HCT116 (cell line): Measurements from ENCODE around the gene ZFHX2. TPM values are rescaled to one million over a fixed set of nuclear protein-coding genes. Genes with fewer than 3 reads are reported as not detected.

Experiments
- ATAC-seq: fragments of 200-7000 bp; cut with Tn5 transposase; 2 replicates; pipeline ENCODE4 v1.9.1; 2020; ENCODE audit warnings: mild to moderate bottlenecking, moderate library complexity
- BruUV-seq: library from RNA; stranded (reverse); fragments of 400-500 nt; replicated peaks from 2 replicates; lab custom pipeline; 2021; lab: Mats Ljungman, UMichigan
- CTCF ChIA-PET: fragments of 300-600 bp; sonication (Branson Sonifier 250); formaldehyde crosslinking; loops from one replicate; lab custom pipeline; 2021; ENCODE audit warnings: antibody characterized with exemption; lab: Charles Lee
- POLR2A ChIA-PET: fragments of 300-600, 350-600 bp; sonication (Branson Sonifier 250); formaldehyde crosslinking; loops from one replicate; lab custom pipeline; 2021; ENCODE audit warnings: antibody characterized with exemption; lab: Charles Lee
- RAD21 ChIA-PET, 2 experiments: fragments of 300-600 bp; sonication (Branson Sonifier 250); formaldehyde crosslinking; loops; one replicate each; lab custom pipeline; 2023; ENCODE audit warnings: low total read pairs in 2 of 2; ENCODE audit not compliant: uncharacterized antibody in 2 of 2, unreplicated experiment in 2 of 2, low non-redundant PET in 1 of 2; lab: Charles Lee
- DNase-seq: peaks from one replicate; pipeline ENCODE4 v3.0.0-alpha.2; 2010; ENCODE audit warnings: low read depth, low spot score
- H2AFZ ChIP-seq: fragments of 200-600 bp; shearing (Covaris generic), sonication (generic); 2 replicates; pipeline ENCODE4 v1.6.1; 2017; ENCODE audit warnings: low read depth, mixed run types, mixed read lengths, antibody characterized with exemption, low read length; ENCODE audit not compliant: poor library complexity, severe bottlenecking
- H3K27ac ChIP-seq: 2 replicates; pipeline ENCODE4 v1.5.1; 2012; ENCODE audit warnings: low read depth, low read length
- H3K27me3 ChIP-seq: fragments of 200-600 bp; sonication (generic); 2 replicates; pipeline ENCODE4 v1.6.1; 2016; ENCODE audit warnings: mixed run types, low read length, mixed read lengths; ENCODE audit not compliant: insufficient read depth
- H3K36me3 ChIP-seq, 2 experiments: fragments of 200-500 bp in 1 of 2; fragments of 200-600 bp in 1 of 2; sonication (Bioruptor generic) in 1 of 2; sonication (generic) in 1 of 2; 2 replicates each; pipeline versions ENCODE4 v1.5.1 to v1.6.1; 2014 to 2016; ENCODE audit warnings: low read length in 2 of 2, inconsistent platforms in 1 of 2, mixed read lengths in 1 of 2, mixed run types in 1 of 2; ENCODE audit not compliant: insufficient read depth in 2 of 2, control insufficient read depth in 1 of 2
- H3K4me1 ChIP-seq, 2 experiments: fragments of 200-600 bp in 1 of 2; sonication (generic) in 1 of 2; 2 replicates each; pipeline versions ENCODE4 v1.5.1 to v1.6.1; 2012 to 2017; ENCODE audit warnings: low read length in 2 of 2, inconsistent platforms in 1 of 2, mild to moderate bottlenecking in 1 of 2, mixed read lengths in 1 of 2, mixed run types in 1 of 2, moderate library complexity in 1 of 2; ENCODE audit not compliant: insufficient read depth in 2 of 2, control insufficient read depth in 1 of 2
- H3K4me2 ChIP-seq: fragments of 200-600 bp; sonication (generic); 2 replicates; pipeline ENCODE4 v1.6.1; 2017; ENCODE audit warnings: mixed run types, low read length, mixed read lengths
- H3K4me3 ChIP-seq, 2 experiments: fragments of 200-600 bp in 1 of 2; sonication (generic) in 1 of 2; replicated peaks in 1 of 2; 2 replicates each; pipeline ENCODE4 v1.5.1; 2011 to 2016; ENCODE audit warnings: low read length in 2 of 2, control low read depth in 1 of 2, low read depth in 1 of 2, mild to moderate bottlenecking in 1 of 2, mixed read lengths in 1 of 2, mixed run types in 1 of 2
- H3K79me2 ChIP-seq: fragments of 200-600 bp; sonication (generic); 2 replicates; pipeline ENCODE4 v1.6.1; 2017; ENCODE audit warnings: mild to moderate bottlenecking, mixed run types, low read length, moderate library complexity, mixed read lengths; ENCODE audit not compliant: insufficient read depth
- H3K9ac ChIP-seq: fragments of 200-600 bp; sonication (generic); 2 replicates; pipeline ENCODE4 v1.6.1; 2016; ENCODE audit warnings: low read length, mixed read lengths
- H3K9me2 ChIP-seq: fragments of 200-600 bp; sonication (generic), shearing (Covaris generic); 2 replicates; pipeline ENCODE4 v1.6.1; 2017; ENCODE audit warnings: mixed run types, mild to moderate bottlenecking, moderate library complexity; ENCODE audit not compliant: insufficient read depth
- H3K9me3 ChIP-seq, 2 experiments: fragments of 200-500 bp in 1 of 2; fragments of 200-600 bp in 1 of 2; sonication (Bioruptor generic) in 1 of 2; sonication (generic) in 1 of 2; 2 replicates each; pipeline ENCODE4 v1.6.1; 2014 to 2017; ENCODE audit warnings: low read length in 2 of 2, mixed read lengths in 2 of 2, inconsistent platforms in 1 of 2, low read depth in 1 of 2, mild to moderate bottlenecking in 1 of 2, mixed run types in 1 of 2, moderate library complexity in 1 of 2; ENCODE audit not compliant: control insufficient read depth in 1 of 2, insufficient read depth in 1 of 2
- H4K20me1 ChIP-seq: fragments of 200-600 bp; sonication (generic), shearing (Covaris generic); 2 replicates; pipeline ENCODE4 v1.6.1; 2017; ENCODE audit warnings: mixed run types, mild to moderate bottlenecking, moderate library complexity; ENCODE audit not compliant: insufficient read depth
- ATF3 ChIP-seq: IDR thresholded peaks from 2 replicates; pipeline ENCODE4 v1.6.1; 2012
- CBX3 ChIP-seq: IDR thresholded peaks from 2 replicates; pipeline ENCODE4 v1.6.1; 2012; ENCODE audit warnings: low read depth
- CEBPB ChIP-seq: IDR thresholded peaks from 2 replicates; pipeline ENCODE4 v1.6.1; 2012; ENCODE audit warnings: low read depth
- CTCF ChIP-seq, 3 experiments: fragments of 200-600 bp in 1 of 3; sonication (generic) in 1 of 3; IDR thresholded peaks in 2 of 3; conservative IDR thresholded peaks in 1 of 3; 2 replicates each; pipeline ENCODE4 v1.5.1; 2012 to 2017; ENCODE audit warnings: low read depth in 2 of 3, low read length in 2 of 3, antibody characterized with exemption in 1 of 3, borderline replicate concordance in 1 of 3, control low read depth in 1 of 3, mild to moderate bottlenecking in 1 of 3, mixed read lengths in 1 of 3, mixed run types in 1 of 3, moderate library complexity in 1 of 3; ENCODE audit not compliant: insufficient read depth in 1 of 3
- EGR1 ChIP-seq: IDR thresholded peaks from 2 replicates; pipeline ENCODE4 v1.6.1; 2012; ENCODE audit warnings: low read depth
- ELF1 ChIP-seq: IDR thresholded peaks from 2 replicates; pipeline ENCODE4 v1.6.1; 2012; ENCODE audit warnings: low read depth, borderline replicate concordance
- EZH2 ChIP-seq: fragments of 200-600 bp; sonication (generic); IDR thresholded peaks from 2 replicates; pipeline ENCODE4 v1.6.1; 2017; ENCODE audit warnings: antibody characterized with exemption, mixed run types
- EZH2phosphoT487 ChIP-seq: fragments of 200-600 bp; IDR thresholded peaks from 2 replicates; pipeline ENCODE4 v1.6.1; 2018; ENCODE audit warnings: antibody characterized with exemption, borderline replicate concordance
- MAX ChIP-seq: IDR thresholded peaks from 2 replicates; pipeline ENCODE4 v1.6.1; 2012
- POLR2A ChIP-seq: IDR thresholded peaks from 2 replicates; pipeline ENCODE4 v1.7.0; 2011; ENCODE audit warnings: borderline replicate concordance; ENCODE audit not compliant: insufficient read depth, insufficient read length; ENCODE audit errors: extremely low read depth
- POLR2AphosphoS5 ChIP-seq: IDR thresholded peaks from 2 replicates; pipeline ENCODE4 v1.6.1; 2011; ENCODE audit warnings: mild to moderate bottlenecking, low read depth, low read length, moderate library complexity
- RAD21 ChIP-seq: IDR thresholded peaks from 2 replicates; pipeline ENCODE4 v1.6.1; 2012; ENCODE audit warnings: low read depth, mild to moderate bottlenecking
- SIN3A ChIP-seq: IDR thresholded peaks from 2 replicates; pipeline ENCODE4 v1.6.1; 2012; ENCODE audit warnings: low read depth
- TCF7L2 ChIP-seq: IDR thresholded peaks from 2 replicates; pipeline ENCODE4 v1.7.0; 2011; ENCODE audit warnings: borderline replicate concordance, inconsistent platforms; ENCODE audit not compliant: insufficient read depth, insufficient read length; ENCODE audit errors: extremely low read depth
- YY1 ChIP-seq: IDR thresholded peaks from 2 replicates; pipeline ENCODE4 v1.6.1; 2011; ENCODE audit warnings: low read length, low read depth, moderate library complexity, mild to moderate bottlenecking; ENCODE audit not compliant: insufficient replicate concordance; ENCODE audit errors: extremely low read depth
- ZBTB33 ChIP-seq: IDR thresholded peaks from 2 replicates; pipeline ENCODE4 v1.6.1; 2011; ENCODE audit warnings: mild to moderate bottlenecking, low read length, moderate library complexity; ENCODE audit not compliant: insufficient replicate concordance; ENCODE audit errors: extremely low read depth
- ZFX ChIP-seq: fragments of 450-650 bp; IDR thresholded peaks from 2 replicates; pipeline ENCODE4 v1.6.1; 2017
- ZNF274 ChIP-seq: fragments of 200-500 bp; sonication (Bioruptor generic); IDR thresholded peaks from 2 replicates; pipeline ENCODE4 v1.6.1; 2014; ENCODE audit warnings: mild to moderate bottlenecking, low read depth, low read length, inconsistent platforms
- intact Hi-C: fragments of 100-400 bp; cut with micrococcal nuclease; formaldehyde crosslinking; loops from 2 replicates; pipeline ENCODE4 v1.10.0; 2022
- total RNA-seq: library from RNA; stranded (reverse); gene quantifications from one replicate; pipeline ENCODE4 v1.2.1, GENCODE V29; 2021; ENCODE audit not compliant: unreplicated experiment

ZFHX2 gene
- total RNA-seq, 1 experiment from 2014 or later: 3.6 TPM

GRCh38 chr14:23512156-23512555 lies 39.4 kb downstream of the ZFHX2 start:
- CTCF ChIA-PET: no interaction called here
- no peak for ATAC-seq

More at GRCh38 chr14:23512156-23512555, 39.4 kb downstream of the ZFHX2 start:
- intact Hi-C loops: no loop called here
- RAD21 ChIA-PET: no interaction called here
- no peak overlapping the region for H3K4me2 ChIP-seq
- H3K36me3 ChIP-seq: no peaks in the 10 kb centered on the region; a peak in 1 of 4 replicates
- H3K27ac ChIP-seq: no peak overlapping the region
- BruUV-seq: no TSS peak
- H3K4me3 ChIP-seq: no peak overlapping the region
- no peak overlapping the region for H3K9ac ChIP-seq
- POLR2A ChIA-PET: no interaction called here
- H3K4me1 ChIP-seq: no peaks in the 10 kb centered on the region
- TF ChIP-seq ZFX: no peak
- TF ChIP-seq TCF7L2: no peak
- no peak for TF ChIP-seq EZH2
- no peak for TF ChIP-seq SIN3A
- TF ChIP-seq ZBTB33: no peak
- TF ChIP-seq POLR2AphosphoS5: no peak
- no peak for TF ChIP-seq MAX
- no peak for TF ChIP-seq CEBPB
- no peak for TF ChIP-seq YY1
- no peak for TF ChIP-seq ZNF274
- no peak for TF ChIP-seq EZH2phosphoT487
- TF ChIP-seq CBX3: no peak
- no peak for TF ChIP-seq CTCF (IDR thresholded peaks at IDR 0.05 in 2 of 3, conservative IDR thresholded peaks at IDR 0.05 in 1 of 3; ENCODE audit: borderline replicate concordance in 1 of 3, insufficient read depth in 1 of 3, low read depth in 2 of 3, low read length in 2 of 3)
- TF ChIP-seq RAD21: no peak
- no peak for TF ChIP-seq ATF3
- TF ChIP-seq EGR1: no peak
- TF ChIP-seq ELF1: no peak
- no peak for TF ChIP-seq POLR2A
- no peaks in the 10 kb centered on the region for H3K27me3 ChIP-seq
- H4K20me1 ChIP-seq: no peaks in the 10 kb centered on the region
- H2AFZ ChIP-seq: no peak overlapping the region
- H3K9me3 ChIP-seq: no peaks in the 10 kb centered on the region
- DNase-seq: no peak
- H3K9me2 ChIP-seq: no peaks in the 10 kb centered on the region
- no peaks in the 10 kb centered on the region for H3K79me2 ChIP-seq
